ENCODE data around the gene OR2B6.
"Not testable (repeated sequence)": the region's sequence is repeated elsewhere in the genome, so short reads cannot be mapped to it uniquely, and the experiment has no call there.

OR2B6 gene

GRCh38 chr6:27956941-27957340 is at the start of gene OR2B6:
Gene OR2B6, plus strand, starts transcription at chr6:27957241. Its CDS starts 0 bp downstream, at chr6:27957241.
- DNase-seq, result no peak

DNA sequence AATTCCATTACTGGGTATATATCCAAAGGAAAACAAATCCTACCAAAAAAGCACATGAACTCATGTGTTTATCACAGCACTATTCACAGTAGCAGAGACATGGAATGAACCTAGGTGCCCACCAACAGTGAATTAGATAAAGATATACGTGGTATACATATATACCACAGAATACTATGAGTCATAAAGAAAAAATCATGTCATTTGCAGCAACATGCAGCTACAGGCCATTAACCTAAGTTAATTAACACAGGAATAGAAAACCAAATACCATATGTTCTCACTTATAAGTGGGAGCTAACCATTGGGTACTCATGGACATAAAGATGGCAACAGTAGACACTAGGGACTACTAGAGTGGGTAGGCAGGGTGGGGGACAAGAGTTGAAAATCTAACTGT is 49.0 kb upstream of the OR2B6 start:
- DNase-seq, result no peak

DNA sequence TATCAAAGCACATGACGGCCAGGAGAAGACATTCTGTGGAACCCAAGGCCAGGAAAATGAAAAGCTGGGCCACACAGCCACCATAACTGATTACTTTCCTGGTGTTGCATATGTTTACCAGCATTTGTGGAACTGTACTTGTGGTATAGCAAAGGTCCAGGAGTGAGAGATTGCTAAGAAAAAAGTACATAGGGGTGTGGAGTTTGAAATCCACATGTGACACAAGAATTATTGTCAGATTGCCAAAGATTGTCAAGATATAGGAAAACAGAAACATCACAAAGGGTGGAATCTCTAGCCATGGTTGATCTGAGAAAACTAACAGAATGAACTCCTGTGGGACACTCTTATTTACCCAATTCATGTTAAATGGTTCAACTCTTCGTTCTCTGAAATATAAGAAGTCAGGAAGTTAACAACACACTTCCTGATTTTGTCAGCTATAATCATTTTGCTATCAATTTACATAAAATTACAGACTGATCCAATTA is 45.0 kb upstream of the OR2B6 start, which contains the start of gene OR2B2:
Gene OR2B2 (minus strand): TSS at position 441 of the 491 bp plus-strand sequence. CDS start 77 bp downstream, at position 364.
- no peak for DNase-seq

- no peak for DNase-seq
Measured at GRCh38 chr6:27922949-27923348, 34.1 kb upstream of the OR2B6 start.

- no peak for DNase-seq
Measured at GRCh38 chr6:27924179-27924578, 32.9 kb upstream of the OR2B6 start.

- DNase-seq, result not testable (repeated sequence)
Measured at GRCh38 chr6:27928041-27928440, 29.0 kb upstream of the OR2B6 start.

DNA sequence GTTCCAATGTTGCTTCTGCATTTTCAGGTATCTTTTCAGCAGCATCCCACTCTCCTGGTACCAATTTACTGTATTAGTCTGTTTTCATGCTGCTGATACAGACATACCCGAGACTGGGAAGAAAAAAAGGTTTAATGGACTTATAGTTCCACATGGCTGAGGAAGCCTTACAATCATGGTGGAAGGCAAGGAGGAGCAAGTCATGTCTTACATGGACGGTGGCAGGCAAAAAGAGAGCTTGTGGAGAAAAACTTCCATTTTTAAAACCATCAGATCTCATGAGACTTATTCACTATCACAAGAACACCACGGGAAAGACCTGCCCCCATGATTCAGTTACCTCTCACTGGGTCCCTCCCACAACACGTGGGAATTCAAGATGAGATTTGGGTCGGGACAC is 27.1 kb upstream of the OR2B6 start:
- not testable (repeated sequence) for DNase-seq

- DNase-seq, result no peak
Measured at GRCh38 chr6:27931209-27931608, 25.8 kb upstream of the OR2B6 start.

- no peak for DNase-seq
Measured at GRCh38 chr6:27940766-27941165, 16.3 kb upstream of the OR2B6 start.

DNA sequence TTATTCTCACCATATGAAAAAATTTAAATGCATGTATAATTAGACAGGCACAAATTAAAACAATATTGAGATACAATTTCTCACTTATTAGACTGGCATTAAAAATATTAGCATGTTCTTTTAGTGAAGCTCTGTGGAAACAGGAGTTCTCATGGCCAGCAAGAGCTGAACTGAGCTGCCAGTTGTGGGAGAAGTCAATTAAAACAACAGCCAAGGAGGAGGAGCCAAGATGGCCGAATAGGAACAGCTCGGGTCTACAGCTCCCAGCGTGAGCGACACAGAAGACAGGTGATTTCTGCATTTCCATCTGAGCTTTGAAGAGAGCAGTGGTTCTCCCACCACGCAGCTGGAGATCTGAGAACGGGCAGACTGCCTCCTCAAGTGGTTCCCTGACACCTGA is 14.0 kb upstream of the OR2B6 start:
- DNase-seq, result not testable (repeated sequence)

- DNase-seq, result no peak
Measured at GRCh38 chr6:27948237-27948636, 8.8 kb upstream of the OR2B6 start.

GRCh38 chr6:27951040-27951439 is 6.0 kb upstream of the OR2B6 start:
- no peak for DNase-seq

- no peak for DNase-seq
Measured at GRCh38 chr6:27957516-27957915, 475 bp downstream of the OR2B6 start.

DNA sequence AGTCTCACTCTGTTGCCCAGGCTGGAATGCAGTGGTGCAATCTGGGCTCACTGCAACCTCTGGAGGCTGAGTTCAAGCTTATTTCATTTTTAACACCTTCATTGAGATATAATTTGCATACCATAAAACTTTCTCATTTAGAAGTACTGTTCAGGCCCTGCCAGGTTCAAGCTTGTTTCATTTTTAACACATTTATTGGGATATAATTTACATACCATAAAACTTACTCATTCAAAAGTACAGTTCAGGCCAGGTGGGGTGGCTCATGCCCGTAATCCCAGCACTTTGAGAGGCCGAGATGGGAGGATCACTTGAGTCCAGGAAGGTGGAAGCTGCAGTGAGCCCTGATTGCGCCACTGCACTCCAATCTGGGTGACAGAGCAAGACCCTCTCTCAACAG is 5.5 kb downstream of the OR2B6 start:
- no peak for DNase-seq

GRCh38 chr6:27966044-27966443 is 9.0 kb downstream of the OR2B6 start:
- DNase-seq, result no peak

GRCh38 chr6:27966816-27967426 is 9.9 kb downstream of the OR2B6 start:
- no peak for DNase-seq

DNA sequence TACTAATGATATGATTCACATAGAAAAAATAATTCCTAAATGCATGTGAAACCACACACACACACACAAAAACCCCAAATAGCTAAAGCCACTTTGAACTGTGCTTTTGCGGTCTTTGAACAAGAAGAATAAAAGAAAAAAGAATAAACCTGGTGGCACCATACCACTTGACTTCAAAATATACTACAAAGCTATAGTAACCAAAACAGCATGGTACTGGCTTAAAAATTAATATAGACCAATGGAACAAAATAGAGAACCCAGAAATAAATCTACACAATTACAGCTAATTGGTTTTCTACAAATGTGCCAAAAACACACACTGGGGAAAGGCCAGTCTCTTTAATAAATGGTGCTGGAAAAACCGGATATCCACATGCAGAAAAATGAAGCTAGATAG is 13.4 kb downstream of the OR2B6 start:
- DNase-seq, result no peak

GRCh38 chr6:27972750-27973149 is 15.7 kb downstream of the OR2B6 start:
- DNase-seq, result no peak

- no peak for DNase-seq
Measured at GRCh38 chr6:27977387-27977786, 20.3 kb downstream of the OR2B6 start.

DNA sequence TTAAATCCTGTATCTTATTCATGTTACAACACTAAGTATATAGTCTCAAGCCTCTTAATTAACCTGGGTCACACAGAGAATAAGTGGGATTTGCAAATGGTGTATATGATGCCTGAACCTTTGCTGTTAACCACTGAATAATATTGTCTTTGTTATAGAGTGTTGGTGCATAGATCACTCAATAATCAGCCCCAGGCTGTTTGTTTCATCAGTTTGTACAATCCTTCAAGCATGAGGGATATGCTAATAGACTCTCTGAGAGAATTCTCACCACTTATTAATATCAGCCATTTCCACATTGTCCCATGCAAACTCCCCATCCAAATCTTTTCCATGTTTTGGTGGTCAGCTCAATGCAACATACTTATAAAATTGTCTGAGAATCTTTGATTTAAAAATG is 21.7 kb downstream of the OR2B6 start:
- DNase-seq, result no peak

DNA sequence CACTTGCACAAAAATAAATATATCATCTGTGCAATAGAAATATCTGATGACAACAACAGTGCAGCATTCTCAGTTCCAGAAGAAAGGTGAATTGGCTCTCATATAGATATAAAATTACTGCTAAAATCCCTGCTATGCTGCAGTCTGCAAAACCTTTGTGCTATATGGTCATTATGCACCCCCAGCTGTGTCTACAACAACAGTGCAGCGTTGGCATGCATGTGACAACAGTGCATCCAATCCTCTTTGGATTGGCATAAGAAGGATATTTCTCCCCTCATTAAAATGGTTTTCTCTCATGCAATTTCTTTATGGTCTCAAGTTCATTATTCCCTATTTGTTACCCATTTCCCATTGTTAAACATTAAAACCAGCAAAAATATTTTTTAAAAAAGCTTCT is 23.1 kb downstream of the OR2B6 start:
- DNase-seq, result no peak

GRCh38 chr6:27986928-27987725 is 30.1 kb downstream of the OR2B6 start:
- DNase-seq, result no peak

DNA sequence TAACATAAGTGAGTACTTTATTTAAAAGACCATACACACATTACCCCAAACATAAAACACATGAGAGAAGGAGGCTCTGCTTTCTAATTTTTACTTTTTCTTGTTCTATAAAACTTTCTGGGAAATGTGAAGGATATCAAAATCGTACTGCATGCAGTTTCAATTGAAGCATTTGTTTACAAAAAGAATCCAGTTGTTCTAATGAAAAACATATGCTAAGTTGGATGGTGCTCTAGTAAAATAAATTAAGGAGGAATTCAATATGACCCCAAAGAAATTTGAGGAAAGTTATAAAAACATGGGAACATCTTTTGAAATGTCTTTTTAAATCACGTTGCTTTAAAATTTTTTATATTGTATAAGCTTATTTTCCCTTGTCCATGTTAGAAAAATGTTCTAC is 37.6 kb downstream of the OR2B6 start:
- DNase-seq, result no peak

- DNase-seq, result no peak
Measured at GRCh38 chr6:28000351-28001045, 43.5 kb downstream of the OR2B6 start.
